H9 (cell line): ENCODE data around the gene KAT7. TPM values are rescaled to one million over a fixed set of nuclear protein-coding genes. Genes with fewer than 3 reads are reported as not detected.
A peak's percentile ranks its signal among the peaks of the same experiment; 100 is the strongest.

Experiments used
- DNase-seq: peaks from one replicate; pipeline ENCODE4 v3.0.0-alpha.2; 2017
- H2AFZ ChIP-seq: one replicate; pipeline ENCODE4 v1.6.1; 2013; ENCODE audit warnings: mild to moderate bottlenecking, low read length, control low read depth, moderate library complexity
- H2AK5ac ChIP-seq: 2 replicates; pipeline ENCODE4 v1.6.1; 2013; ENCODE audit warnings: low read length, control low read depth, mixed read lengths; ENCODE audit not compliant: insufficient read length
- H2BK120ac ChIP-seq: one replicate; pipeline ENCODE4 v1.6.1; 2013; ENCODE audit warnings: low read depth, mild to moderate bottlenecking, low read length, control low read depth, inconsistent platforms; ENCODE audit not compliant: poor library complexity, severe bottlenecking
- H2BK12ac ChIP-seq: 2 replicates; pipeline ENCODE4 v1.6.1; 2013; ENCODE audit warnings: low read length, control low read depth, mixed read lengths, low read depth; ENCODE audit not compliant: insufficient read length
- H2BK15ac ChIP-seq: 2 replicates; pipeline ENCODE4 v1.6.1; 2013; ENCODE audit warnings: low read depth, low read length, control low read depth
- H2BK20ac ChIP-seq: one replicate; pipeline ENCODE4 v1.6.1; 2013; ENCODE audit warnings: low read depth, mild to moderate bottlenecking, low read length, control low read depth, inconsistent platforms; ENCODE audit not compliant: poor library complexity, severe bottlenecking
- H2BK5ac ChIP-seq: 2 replicates; pipeline ENCODE4 v1.6.1; 2013; ENCODE audit warnings: low read length, control low read depth, mixed read lengths; ENCODE audit not compliant: insufficient read length
- H3K14ac ChIP-seq: 2 replicates; pipeline ENCODE4 v1.6.1; 2013; ENCODE audit warnings: low read length, control low read depth; ENCODE audit not compliant: insufficient read depth
- H3K18ac ChIP-seq: 2 replicates; pipeline ENCODE4 v1.6.1; 2013; ENCODE audit warnings: low read depth, mild to moderate bottlenecking, mixed read lengths, low read length, control low read depth; ENCODE audit not compliant: insufficient read length
- H3K23ac ChIP-seq: 2 replicates; pipeline ENCODE4 v1.6.1; 2013; ENCODE audit warnings: low read length, control low read depth, mixed read lengths, low read depth; ENCODE audit not compliant: insufficient read length
- H3K23me2 ChIP-seq: 2 replicates; pipeline ENCODE4 v1.6.1; 2013; ENCODE audit warnings: low read depth, mild to moderate bottlenecking, mixed read lengths, low read length, control low read depth; ENCODE audit not compliant: insufficient read length, poor library complexity, severe bottlenecking
- H3K27ac ChIP-seq: 2 replicates; pipeline ENCODE4 v1.5.1; 2013; ENCODE audit warnings: low read length, control low read depth, mixed read lengths, low read depth; ENCODE audit not compliant: insufficient read length
- H3K27me3 ChIP-seq: 2 replicates; pipeline ENCODE4 v1.6.1; 2013; ENCODE audit warnings: low read length, control low read depth, inconsistent platforms; ENCODE audit not compliant: insufficient read depth
- H3K4ac ChIP-seq: 2 replicates; pipeline ENCODE4 v1.6.1; 2013; ENCODE audit warnings: low read depth, mild to moderate bottlenecking, control low read depth, inconsistent platforms, low read length, moderate library complexity
- H3K4me1 ChIP-seq: 2 replicates; pipeline ENCODE4 v1.6.1; 2013; ENCODE audit warnings: low read length, control low read depth, inconsistent platforms; ENCODE audit not compliant: insufficient read depth
- H3K4me2 ChIP-seq: 2 replicates; pipeline ENCODE4 v1.6.1; 2013; ENCODE audit warnings: low read length, control low read depth, mixed read lengths; ENCODE audit not compliant: insufficient read length, insufficient read depth
- H3K56ac ChIP-seq: 2 replicates; pipeline ENCODE4 v1.6.1; 2013; ENCODE audit warnings: low read depth, mild to moderate bottlenecking, mixed read lengths, low read length, control low read depth; ENCODE audit not compliant: insufficient read length
- H3K79me1 ChIP-seq: 2 replicates; pipeline ENCODE4 v1.6.1; 2013; ENCODE audit warnings: low read depth, mild to moderate bottlenecking, moderate library complexity, low read length, control low read depth, inconsistent platforms; ENCODE audit not compliant: insufficient read depth, poor library complexity, severe bottlenecking
- H3K79me2 ChIP-seq: 2 replicates; pipeline ENCODE4 v1.6.1; 2013; ENCODE audit warnings: low read length, control low read depth, inconsistent platforms; ENCODE audit not compliant: insufficient read depth
- H3K9ac ChIP-seq: 2 replicates; pipeline ENCODE4 v1.6.1; 2013; ENCODE audit warnings: low read length, control low read depth, mixed read lengths; ENCODE audit not compliant: insufficient read length; ENCODE audit errors: extremely low read depth
- H3K9me3 ChIP-seq: one replicate; pipeline ENCODE4 v1.6.1; 2013; ENCODE audit warnings: low read depth, low read length, inconsistent platforms; ENCODE audit not compliant: control insufficient read depth
- H3T11ph ChIP-seq: one replicate; pipeline ENCODE4 v1.6.1; 2013; ENCODE audit warnings: mild to moderate bottlenecking, low read length, control low read depth, inconsistent platforms
- H4K20me1 ChIP-seq: one replicate; pipeline ENCODE4 v1.6.1; 2013; ENCODE audit not compliant: control insufficient read depth, insufficient read length, insufficient read depth
- H4K5ac ChIP-seq: 2 replicates; pipeline ENCODE4 v1.6.1; 2013; ENCODE audit warnings: low read depth, mild to moderate bottlenecking, mixed read lengths, low read length, control low read depth; ENCODE audit not compliant: insufficient read length
- H4K8ac ChIP-seq: replicated peaks from 2 replicates; pipeline ENCODE4 v1.6.1; 2013; ENCODE audit warnings: low read length, control low read depth, mixed read lengths, low read depth; ENCODE audit not compliant: insufficient read length
- H4K91ac ChIP-seq: 2 replicates; pipeline ENCODE4 v1.6.1; 2013; ENCODE audit warnings: low read depth, mild to moderate bottlenecking, moderate library complexity, mixed read lengths, low read length, control low read depth; ENCODE audit not compliant: insufficient read length
- H3K27ac Mint-ChIP-seq, 3 experiments: 2 replicates in 2 of 3; 3 replicates in 1 of 3; pipeline ENCODE4 v1.8.0; 2020 to 2021; ENCODE audit warnings: mixed read lengths in 3 of 3, mild to moderate bottlenecking in 1 of 3, moderate library complexity in 1 of 3
- H3K27me3 Mint-ChIP-seq: 2 replicates; pipeline ENCODE4 v1.8.0; 2021; ENCODE audit warnings: low read depth, mild to moderate bottlenecking, moderate library complexity, mixed read lengths
- H3K36me3 Mint-ChIP-seq, 3 experiments: 2 replicates in 2 of 3; 3 replicates in 1 of 3; pipeline ENCODE4 v1.8.0; 2020 to 2021; ENCODE audit warnings: low read depth in 3 of 3, mixed read lengths in 3 of 3; ENCODE audit not compliant: insufficient read depth in 1 of 3
- H3K4me1 Mint-ChIP-seq, 2 experiments: 2 replicates each; pipeline ENCODE4 v1.8.0; 2020; ENCODE audit warnings: mixed read lengths in 2 of 2
- H3K4me3 Mint-ChIP-seq, 2 experiments: 2 replicates in 1 of 2; 3 replicates in 1 of 2; pipeline ENCODE4 v1.8.0; 2020 to 2021; ENCODE audit warnings: mild to moderate bottlenecking in 2 of 2, mixed read lengths in 2 of 2, moderate library complexity in 1 of 2
- H3K9me3 Mint-ChIP-seq, 2 experiments: 2 replicates in 1 of 2; 3 replicates in 1 of 2; pipeline ENCODE4 v1.8.0; 2020; ENCODE audit warnings: mild to moderate bottlenecking in 2 of 2, mixed read lengths in 2 of 2, moderate library complexity in 1 of 2
- CTCF ChIP-seq: fragments of 200-600 bp; sonication (generic); conservative IDR thresholded peaks from 3 replicates; pipeline ENCODE4 v1.8.0; 2021; ENCODE audit warnings: antibody characterized with exemption, mild to moderate bottlenecking
- WGBS: extraction: QIAGEN DNeasy Blood & Tissue Kit; methylation state at CpG from one replicate; pipeline ENCODE4 v1.1.7; 2013; ENCODE audit warnings: missing lambda C conversion rate, low lambda C conversion rate, mixed read lengths; ENCODE audit not compliant: insufficient read length; ENCODE audit errors: extremely low coverage; 5-methylcytosine and 5-hydroxymethylcytosine counted together
- total RNA-seq: library from RNA; stranded (reverse); gene quantifications from 2 replicates; pipeline ENCODE4 v1.2.1, GENCODE V29; 2021

The KAT7 gene
- total RNA-seq, 1 experiment from 2014 or later = 93.1 TPM

GRCh38 chr17:49873466-49873865 lies 85.0 kb downstream of the KAT7 start:
- no peak overlapping the region for H3K9ac ChIP-seq
- no peaks in the 10 kb centered on the region for H3K9me3 Mint-ChIP-seq
- H3K27me3 Mint-ChIP-seq = peaks cover 10% of the 10 kb centered on the region
- H3K4me1 Mint-ChIP-seq = peaks cover 29 to 46% of the 10 kb centered on the region in 2 experiments
- H3K4ac ChIP-seq = no peak overlapping the region
- no peaks in the 10 kb centered on the region for H3K79me1 ChIP-seq
- H3K4me3 Mint-ChIP-seq = no peak overlapping the region
- peak overlapping the region in 1 of 3 experiments; percentile 69; a peak in 2 of 7 replicates for H3K27ac Mint-ChIP-seq
- no peak overlapping the region for H4K8ac ChIP-seq
- H3K36me3 Mint-ChIP-seq = no peaks in the 10 kb centered on the region
- WGBS = no CpG with 5 or more reads among the region's 6 CpGs
- no peak overlapping the region for H4K5ac ChIP-seq
- H2AK5ac ChIP-seq = no peak overlapping the region
- H3K27me3 ChIP-seq = no peaks in the 10 kb centered on the region
- H3K23me2 ChIP-seq = no peaks in the 10 kb centered on the region
- H3T11ph ChIP-seq = no peak overlapping the region
- no peak overlapping the region for H3K18ac ChIP-seq
- no peak overlapping the region for H2BK12ac ChIP-seq
- no peak overlapping the region for H2BK120ac ChIP-seq
- no peaks in the 10 kb centered on the region for H3K9me3 ChIP-seq
- H3K4me1 ChIP-seq = no peaks in the 10 kb centered on the region; the same call in 1 of the 2 replicates
- no peak overlapping the region for H2BK15ac ChIP-seq
- H2BK5ac ChIP-seq = no peak overlapping the region
- no peak for TF ChIP-seq CTCF
- H3K14ac ChIP-seq = no peak overlapping the region
- DNase-seq = peak; percentile 30
- no peak overlapping the region for H3K4me2 ChIP-seq
- no peak overlapping the region for H4K91ac ChIP-seq
- no peak overlapping the region for H2BK20ac ChIP-seq
- H3K27ac ChIP-seq = no peak overlapping the region
- H3K23ac ChIP-seq = no peak overlapping the region
- no peak overlapping the region for H3K56ac ChIP-seq
- no peak overlapping the region for H2AFZ ChIP-seq
- H4K20me1 ChIP-seq = peaks cover 6% of the 10 kb centered on the region
- no peaks in the 10 kb centered on the region for H3K79me2 ChIP-seq
